AG04449 (cell line): ENCODE results near the gene VAV1.
"Not testable (repeated sequence)": the region's sequence is repeated elsewhere in the genome, so short reads cannot be mapped to it uniquely, and the experiment has no call there.

Experiments
- CTCF ChIA-PET: fragments of 350-600 bp; formaldehyde crosslinking; extraction: SDS; loops from one replicate; lab custom pipeline; 2021; ENCODE audit warnings: antibody characterized with exemption; lab: Yijun Ruan, JAX
- POLR2A ChIA-PET: fragments of 400-600, 350-600 bp; formaldehyde crosslinking; extraction: SDS; loops from one replicate; lab custom pipeline; 2020; ENCODE audit warnings: antibody characterized with exemption, inconsistent platforms; lab: Yijun Ruan, JAX
- DNase-seq: peaks from one replicate; pipeline ENCODE4 v3.0.0-alpha.2; 2010; ENCODE audit warnings: low read depth, low spot score
- H3K4me3 ChIP-seq: 2 replicates; pipeline ENCODE4 v1.5.1; 2011; ENCODE audit warnings: low read depth, mild to moderate bottlenecking, control low read depth, low read length
- CTCF ChIP-seq: IDR thresholded peaks from one replicate; pipeline ENCODE4 v1.5.1; 2011; ENCODE audit warnings: mild to moderate bottlenecking, moderate library complexity, low read length, control low read depth, inconsistent platforms; ENCODE audit not compliant: insufficient read depth; ENCODE audit errors: missing control alignments

Gene VAV1

DNA sequence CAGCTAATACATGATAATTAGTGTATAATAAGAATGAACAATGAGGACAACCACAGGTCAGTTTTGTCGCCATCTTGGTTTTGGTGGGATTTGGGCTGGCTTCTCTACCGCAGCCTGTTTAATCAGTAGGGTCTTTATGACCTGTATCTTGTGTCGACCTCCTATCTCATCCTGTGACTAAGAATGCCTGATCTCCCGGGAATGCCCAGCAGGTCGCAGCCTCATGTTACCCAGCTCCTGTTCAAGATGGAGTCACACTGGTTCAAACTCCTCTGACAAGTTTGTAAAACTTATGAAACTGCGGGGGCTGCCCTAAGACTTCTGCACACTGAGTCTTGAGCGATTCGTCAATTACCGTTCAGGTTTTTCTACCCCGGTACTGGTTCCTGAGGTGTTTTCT, 93.3 kb downstream of the VAV1 start:
- H3K4me3 ChIP-seq: no peak overlapping the region
- TF ChIP-seq CTCF: no peak
- ChIA-PET POLR2A (no interaction called here), CTCF (interaction anchor here (0.6 to 10.3 kb wide), 2 partner anchors 129 to 257 kb away, joined by 3 to 131 read pairs; partner anchors contain the start of gene GPR108)
- no peak for DNase-seq

DNA sequence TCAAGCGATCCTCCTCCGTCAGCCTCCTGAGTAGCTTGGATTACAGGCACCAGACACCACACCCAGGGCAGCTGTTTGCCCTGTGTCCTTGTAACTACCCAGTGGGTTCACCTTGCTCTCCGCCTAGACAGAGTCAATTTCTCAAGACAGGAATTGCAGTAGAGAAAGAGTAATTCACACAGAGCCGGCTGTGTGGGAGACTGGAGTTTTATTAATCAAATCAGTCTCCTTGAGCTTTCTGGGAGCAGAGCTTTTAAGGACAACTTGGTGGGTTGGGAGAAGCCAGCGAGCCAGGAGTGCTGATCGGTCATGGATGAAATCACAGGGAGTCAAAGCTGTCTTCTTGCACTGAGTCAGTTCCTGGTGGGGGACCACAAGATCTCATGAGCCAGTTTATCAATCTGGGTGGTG, 94.2 kb downstream of the VAV1 start:
- POLR2A ChIA-PET: no interaction called here
- no peak for DNase-seq
- CTCF ChIA-PET: interaction anchor here (10.3 kb wide), 1 partner anchor 130 kb away, joined by 131 read pairs; the partner anchor contains the start of gene GPR108

GRCh38 chr19:6868351-6868750, 95.8 kb downstream of the VAV1 start:
- CTCF ChIA-PET: interaction anchor here (1.2 to 10.3 kb wide), 2 partner anchors 131 to 352 kb away, joined by 4 to 131 read pairs; partner anchors contain the start of gene GPR108
- no peak for DNase-seq
- POLR2A ChIA-PET: no interaction called here
- no peak overlapping the region for H3K4me3 ChIP-seq
- no peak for TF ChIP-seq CTCF

More for the DNA sequence above, 94.2 kb downstream of the VAV1 start:
- H3K4me3 ChIP-seq: no peak overlapping the region
- no peak for TF ChIP-seq CTCF

GRCh38 chr19:6869151-6869882, 96.8 kb downstream of the VAV1 start:
- DNase-seq, H3K4me3 ChIP-seq, CTCF ChIA-PET, POLR2A ChIA-PET: not testable (repeated sequence)

DNA sequence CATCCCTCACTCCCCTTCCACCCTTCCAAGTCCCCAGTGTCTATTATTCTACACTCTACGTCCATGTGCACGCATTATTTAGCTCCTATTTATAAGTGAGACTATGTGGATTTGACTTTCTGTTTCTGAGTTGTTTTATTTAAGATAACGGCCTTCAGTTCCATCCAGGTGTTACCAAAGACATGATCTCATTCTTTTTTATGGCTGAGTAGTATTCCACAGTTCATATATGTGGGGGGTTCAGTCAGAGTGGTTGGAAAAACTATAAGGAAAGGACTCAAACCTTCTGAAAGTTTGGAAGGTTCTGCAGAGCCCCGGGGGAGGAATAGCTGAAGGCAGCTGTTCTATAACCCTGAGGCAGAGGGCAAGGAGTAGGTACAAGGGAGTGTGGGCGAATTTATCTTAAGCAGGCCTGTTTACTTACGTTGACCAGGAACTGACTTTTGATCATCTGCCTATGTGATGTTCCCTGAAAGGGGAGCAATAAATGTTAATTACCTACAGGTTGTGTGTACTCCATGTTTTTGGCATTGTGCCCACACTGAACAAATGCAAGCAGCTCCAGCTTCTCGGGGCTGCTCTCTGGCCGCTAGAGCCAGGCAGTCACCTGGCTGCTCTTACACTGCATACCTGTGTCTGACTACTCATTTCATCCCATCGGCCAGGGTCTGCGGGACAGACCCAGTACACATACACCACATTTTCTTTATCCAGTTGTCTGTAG, 101.4 kb downstream of the VAV1 start:
- ChIA-PET POLR2A (no interaction called here), CTCF (interaction anchor here (2.6 kb wide), 1 partner anchor 10 kb away, joined by 12 read pairs; no protein-coding TSS in a partner anchor)
- TF ChIP-seq CTCF: no peak

GRCh38 chr19:6875218-6875617, 102.7 kb downstream of the VAV1 start:
- TF ChIP-seq CTCF: no peak
- no peak overlapping the region for H3K4me3 ChIP-seq
- CTCF ChIA-PET: interaction anchor here (2.6 kb wide), 1 partner anchor 11 kb away, joined by 12 read pairs; no protein-coding TSS in a partner anchor
- POLR2A ChIA-PET: no interaction called here
- no peak for DNase-seq

More for the DNA sequence above, 101.4 kb downstream of the VAV1 start:
- H3K4me3 ChIP-seq: no peak overlapping the region
- DNase-seq: no peak
